GM12874 (cell line): ENCODE measurements around the gene NECTIN3.

Experiments
- TF ChIP-seq, protein P1 (sequence below): IDR thresholded peaks from 2 replicates; pipeline ENCODE4 v1.5.1; 2011; ENCODE audit warnings: low read depth, mild to moderate bottlenecking, control low read depth, low read length, moderate library complexity; ENCODE audit not compliant: insufficient read depth

Gene NECTIN3

DNA sequence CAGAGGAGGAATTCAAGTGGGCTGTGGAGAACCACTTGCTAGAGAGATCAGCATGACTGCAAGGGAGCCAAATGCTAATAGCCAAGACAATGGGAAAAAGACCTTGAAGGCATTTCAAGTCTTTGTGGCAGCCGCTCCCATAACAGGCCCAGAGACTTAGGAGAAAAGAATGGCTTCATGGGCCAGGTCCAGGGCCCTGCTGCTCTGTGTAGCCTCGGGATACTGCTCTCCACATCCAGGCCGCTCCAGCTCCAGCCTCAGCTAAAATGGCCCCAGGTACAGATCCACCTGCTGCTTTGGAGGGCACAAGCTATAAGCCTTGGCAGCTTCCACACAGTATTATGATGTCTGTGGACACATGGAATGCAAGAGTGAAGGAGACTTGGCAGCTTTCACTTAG, 157.7 kb downstream of the NECTIN3 start:
- TF ChIP-seq, protein P1, sequence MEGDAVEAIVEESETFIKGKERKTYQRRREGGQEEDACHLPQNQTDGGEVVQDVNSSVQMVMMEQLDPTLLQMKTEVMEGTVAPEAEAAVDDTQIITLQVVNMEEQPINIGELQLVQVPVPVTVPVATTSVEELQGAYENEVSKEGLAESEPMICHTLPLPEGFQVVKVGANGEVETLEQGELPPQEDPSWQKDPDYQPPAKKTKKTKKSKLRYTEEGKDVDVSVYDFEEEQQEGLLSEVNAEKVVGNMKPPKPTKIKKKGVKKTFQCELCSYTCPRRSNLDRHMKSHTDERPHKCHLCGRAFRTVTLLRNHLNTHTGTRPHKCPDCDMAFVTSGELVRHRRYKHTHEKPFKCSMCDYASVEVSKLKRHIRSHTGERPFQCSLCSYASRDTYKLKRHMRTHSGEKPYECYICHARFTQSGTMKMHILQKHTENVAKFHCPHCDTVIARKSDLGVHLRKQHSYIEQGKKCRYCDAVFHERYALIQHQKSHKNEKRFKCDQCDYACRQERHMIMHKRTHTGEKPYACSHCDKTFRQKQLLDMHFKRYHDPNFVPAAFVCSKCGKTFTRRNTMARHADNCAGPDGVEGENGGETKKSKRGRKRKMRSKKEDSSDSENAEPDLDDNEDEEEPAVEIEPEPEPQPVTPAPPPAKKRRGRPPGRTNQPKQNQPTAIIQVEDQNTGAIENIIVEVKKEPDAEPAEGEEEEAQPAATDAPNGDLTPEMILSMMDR = no peak

DNA sequence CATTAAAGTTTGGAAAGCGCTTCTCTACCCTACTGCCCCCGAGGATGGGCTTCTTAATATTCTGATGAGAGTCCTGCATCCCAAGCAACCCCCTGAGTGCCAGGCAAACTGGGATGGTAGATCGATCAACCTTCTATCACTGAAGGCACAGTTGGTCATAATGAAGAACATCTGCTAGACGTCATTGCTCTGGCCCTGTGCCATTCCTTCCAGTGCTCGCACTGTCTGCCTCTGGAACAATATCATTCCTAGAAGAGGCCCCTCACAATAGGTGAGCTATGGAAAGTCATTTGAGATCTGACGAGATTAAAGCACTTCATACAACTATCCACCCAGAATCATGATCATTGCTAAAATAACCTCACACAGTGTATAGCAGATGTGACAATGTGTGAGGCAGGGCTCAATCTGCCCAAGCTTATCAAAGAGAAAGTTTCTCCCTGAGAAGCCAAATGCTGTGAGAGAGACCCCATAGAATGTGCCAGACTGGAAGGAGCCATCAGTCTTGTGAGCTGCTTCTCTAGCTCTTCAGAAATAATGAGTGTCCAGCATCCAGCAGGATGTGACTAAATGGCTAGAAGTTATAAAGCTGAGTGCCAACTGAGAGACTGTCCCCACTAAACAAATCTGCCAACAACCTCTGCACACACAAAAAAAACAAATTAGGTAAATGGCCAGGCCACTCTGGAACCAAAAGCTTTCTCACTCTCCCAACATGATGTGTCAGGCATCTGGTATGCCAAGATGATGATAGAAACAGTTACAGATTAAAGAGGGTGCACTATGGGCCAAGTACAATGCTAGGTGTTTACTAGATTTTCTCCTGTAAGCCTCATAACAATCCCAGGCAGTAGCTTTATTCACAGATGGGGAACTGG, 165.5 kb downstream of the NECTIN3 start:
- TF ChIP-seq, protein P1 = no peak

DNA sequence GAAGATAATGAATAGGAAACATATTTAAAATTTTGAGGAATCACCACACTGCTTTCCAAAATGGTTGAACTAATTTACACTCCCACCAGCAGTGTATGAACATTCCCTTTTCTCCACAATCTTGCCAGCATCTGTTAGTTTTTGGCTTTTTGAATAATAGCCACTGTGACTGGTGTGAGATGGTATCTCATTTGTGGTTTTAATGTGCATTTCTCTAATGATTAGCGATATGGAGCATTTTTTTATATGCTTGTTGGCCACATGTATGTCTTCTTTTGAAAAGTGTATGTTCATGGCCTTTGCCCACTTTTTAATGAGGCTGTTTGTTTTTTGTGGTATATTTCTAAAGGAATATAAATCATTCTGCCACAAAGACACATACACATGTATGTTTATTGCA, 166.3 kb downstream of the NECTIN3 start:
- TF ChIP-seq, protein P1 = no peak

DNA sequence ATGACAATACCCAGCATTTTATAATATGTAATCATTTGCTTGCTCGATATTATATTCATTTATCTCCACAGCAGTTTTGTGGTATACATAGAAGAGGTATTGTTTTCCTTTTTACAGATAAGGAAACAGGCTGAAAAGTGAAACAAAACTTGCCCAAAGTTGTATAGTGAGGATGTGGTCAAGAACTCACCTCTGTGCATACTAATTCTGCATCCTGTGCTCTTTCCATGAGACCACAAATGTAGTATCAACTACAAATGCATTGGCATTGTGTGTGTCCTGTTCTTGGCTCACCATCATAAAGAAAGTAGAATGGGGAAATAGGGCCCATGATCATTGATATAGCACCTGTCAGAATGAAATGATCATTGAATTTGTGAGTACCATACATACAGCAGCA, 167.3 kb downstream of the NECTIN3 start:
- TF ChIP-seq, protein P1 = no peak

DNA sequence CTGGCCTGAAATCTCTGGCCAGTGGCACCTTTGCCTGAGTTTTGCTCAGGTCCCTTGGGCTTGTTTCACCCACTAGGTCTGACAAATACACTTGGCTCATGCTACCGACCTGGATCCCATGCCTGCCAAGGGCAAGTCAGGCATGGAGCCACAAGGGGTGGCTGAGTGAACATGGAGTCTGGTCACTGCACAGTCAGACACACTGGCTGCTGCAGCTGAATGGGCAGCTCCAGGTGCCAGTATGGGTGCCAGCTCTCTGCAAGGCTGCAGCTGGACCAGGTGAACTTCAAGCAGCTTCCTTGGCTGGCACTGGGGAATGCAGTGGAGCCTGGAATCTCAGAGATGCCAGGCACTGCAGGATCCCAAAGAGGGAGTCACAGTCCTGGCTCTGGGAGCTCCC, 170.3 kb downstream of the NECTIN3 start:
- TF ChIP-seq, protein P1 = no peak
